DOHH2 (cell line): ENCODE data around the gene CIBAR2.
"Not testable (repeated sequence)": the region's sequence is repeated elsewhere in the genome, so short reads cannot be mapped to it uniquely, and the experiment has no call there.

ENCODE experiments used
- H3F3A ChIP-seq: fragments of 200-600 bp; sonication (generic), shearing (Covaris generic); 2 replicates; pipeline ENCODE4 v1.6.0; 2016; ENCODE audit warnings: antibody characterized with exemption, mild to moderate bottlenecking; ENCODE audit not compliant: control insufficient read depth, insufficient read depth
- H3K27ac ChIP-seq: fragments of 200-600 bp; sonication (generic); 2 replicates; pipeline ENCODE4 v1.5.1; 2014; ENCODE audit warnings: low read depth, mild to moderate bottlenecking, low read length, moderate library complexity
- H3K27me3 ChIP-seq: fragments of 200-600 bp; sonication (generic); 2 replicates; pipeline ENCODE4 v1.6.1; 2014; ENCODE audit warnings: mild to moderate bottlenecking, low read length, mixed read lengths; ENCODE audit not compliant: control insufficient read depth
- H3K36me3 ChIP-seq: fragments of 200-600 bp; sonication (generic); 2 replicates; pipeline ENCODE4 v1.6.1; 2014; ENCODE audit warnings: mild to moderate bottlenecking, low read length, moderate library complexity, mixed read lengths; ENCODE audit not compliant: control insufficient read depth
- H3K4me1 ChIP-seq: fragments of 200-600 bp; sonication (generic); 2 replicates; pipeline ENCODE4 v1.6.1; 2014; ENCODE audit warnings: mild to moderate bottlenecking, low read length, mixed read lengths; ENCODE audit not compliant: control insufficient read depth
- H3K4me2 ChIP-seq: fragments of 200-600 bp; sonication (generic); 2 replicates; pipeline ENCODE4 v1.6.0; 2014; ENCODE audit warnings: mild to moderate bottlenecking, low read length, moderate library complexity
- H3K4me3 ChIP-seq: fragments of 200-600 bp; sonication (generic); 2 replicates; pipeline ENCODE4 v1.5.1; 2014; ENCODE audit warnings: mild to moderate bottlenecking, low read length, mixed read lengths
- H3K79me2 ChIP-seq: fragments of 200-600 bp; sonication (generic); 2 replicates; pipeline ENCODE4 v1.6.1; 2014; ENCODE audit warnings: mild to moderate bottlenecking, low read length, mixed read lengths; ENCODE audit not compliant: control insufficient read depth
- H3K9me2 ChIP-seq: fragments of 200-600 bp; sonication (generic); replicated peaks from 2 replicates; pipeline ENCODE4 v1.6.1; 2014; ENCODE audit warnings: mild to moderate bottlenecking, low read length, mixed read lengths; ENCODE audit not compliant: control insufficient read depth
- H3K9me3 ChIP-seq: fragments of 200-600 bp; sonication (generic); 2 replicates; pipeline ENCODE4 v1.6.1; 2014; ENCODE audit warnings: antibody characterized with exemption, low read length, mixed read lengths; ENCODE audit not compliant: control insufficient read depth, insufficient read depth
- H4K20me1 ChIP-seq: fragments of 200-600 bp; sonication (generic); 2 replicates; pipeline ENCODE4 v1.6.0; 2014; ENCODE audit warnings: low read depth, mild to moderate bottlenecking, antibody characterized with exemption, low read length, moderate library complexity; ENCODE audit not compliant: control insufficient read depth, insufficient read depth
- EZH2phosphoT487 ChIP-seq: fragments of 200-600 bp; sonication (generic); IDR thresholded peaks from 2 replicates; pipeline ENCODE4 v1.6.1; 2017; ENCODE audit warnings: borderline replicate concordance, mild to moderate bottlenecking, antibody characterized with exemption, low read length, moderate library complexity, mixed read lengths
- TF ChIP-seq, protein P1 (sequence below): fragments of 200-600 bp; sonication (generic); IDR thresholded peaks from one replicate; pipeline ENCODE4 v1.5.1; 2014; ENCODE audit warnings: antibody characterized with exemption, mild to moderate bottlenecking, low read depth, low read length; ENCODE audit not compliant: poor library complexity, severe bottlenecking

Gene CIBAR2

DNA sequence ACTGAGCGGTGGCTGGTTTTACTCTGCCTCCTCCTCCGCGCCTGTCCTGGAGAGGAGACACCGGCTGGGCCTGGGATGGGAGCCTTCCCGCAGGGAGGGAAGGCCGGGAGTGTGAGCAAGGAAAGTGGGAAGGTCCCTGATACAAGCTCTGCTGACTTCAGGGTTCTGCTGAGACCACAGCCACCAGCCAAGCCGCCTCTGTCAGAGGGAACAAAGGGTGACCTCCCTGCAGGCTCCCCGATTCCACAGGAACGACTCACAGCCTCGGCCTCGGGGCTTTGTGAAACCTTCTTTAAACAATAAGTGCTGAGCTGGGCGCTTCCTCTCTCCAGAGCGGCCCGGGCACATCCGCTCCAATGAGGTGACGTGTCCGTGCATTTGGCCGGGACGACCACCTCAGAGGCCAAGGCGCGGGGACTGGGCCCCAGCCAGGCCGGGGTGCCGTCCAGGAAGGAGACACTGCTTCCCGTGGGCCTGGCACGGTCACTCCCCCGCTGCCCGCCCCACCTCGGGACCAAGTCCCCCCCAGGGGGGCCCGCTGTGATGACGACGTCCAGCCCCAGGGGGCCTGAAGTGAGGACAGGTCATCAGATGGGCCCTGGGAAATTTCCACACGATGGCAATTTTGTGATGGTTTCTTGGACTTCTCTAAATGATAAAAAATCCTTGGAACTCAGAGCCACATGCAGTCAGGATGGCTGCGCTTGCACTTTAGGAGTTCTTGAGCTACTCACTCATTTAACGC lies 11.8 kb upstream of the CIBAR2 start:
- Histone ChIP-seq H3K36me3 (no peaks in the 10 kb centered on the region), H3K4me2 (no peak overlapping the region), H3K79me2 (no peaks in the 10 kb centered on the region), H3K27me3 (no peaks in the 10 kb centered on the region), H3K9me3 (no peaks in the 10 kb centered on the region), H3F3A (no peaks in the 10 kb centered on the region), H3K9me2 (no peaks in the 10 kb centered on the region), H4K20me1 (no peaks in the 10 kb centered on the region), H3K4me1 (no peaks in the 10 kb centered on the region), H3K27ac (no peak overlapping the region), H3K4me3 (no peak overlapping the region)
- TF ChIP-seq EZH2phosphoT487, result no peak
- TF ChIP-seq, protein P1, sequence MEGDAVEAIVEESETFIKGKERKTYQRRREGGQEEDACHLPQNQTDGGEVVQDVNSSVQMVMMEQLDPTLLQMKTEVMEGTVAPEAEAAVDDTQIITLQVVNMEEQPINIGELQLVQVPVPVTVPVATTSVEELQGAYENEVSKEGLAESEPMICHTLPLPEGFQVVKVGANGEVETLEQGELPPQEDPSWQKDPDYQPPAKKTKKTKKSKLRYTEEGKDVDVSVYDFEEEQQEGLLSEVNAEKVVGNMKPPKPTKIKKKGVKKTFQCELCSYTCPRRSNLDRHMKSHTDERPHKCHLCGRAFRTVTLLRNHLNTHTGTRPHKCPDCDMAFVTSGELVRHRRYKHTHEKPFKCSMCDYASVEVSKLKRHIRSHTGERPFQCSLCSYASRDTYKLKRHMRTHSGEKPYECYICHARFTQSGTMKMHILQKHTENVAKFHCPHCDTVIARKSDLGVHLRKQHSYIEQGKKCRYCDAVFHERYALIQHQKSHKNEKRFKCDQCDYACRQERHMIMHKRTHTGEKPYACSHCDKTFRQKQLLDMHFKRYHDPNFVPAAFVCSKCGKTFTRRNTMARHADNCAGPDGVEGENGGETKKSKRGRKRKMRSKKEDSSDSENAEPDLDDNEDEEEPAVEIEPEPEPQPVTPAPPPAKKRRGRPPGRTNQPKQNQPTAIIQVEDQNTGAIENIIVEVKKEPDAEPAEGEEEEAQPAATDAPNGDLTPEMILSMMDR, result no peak

DNA sequence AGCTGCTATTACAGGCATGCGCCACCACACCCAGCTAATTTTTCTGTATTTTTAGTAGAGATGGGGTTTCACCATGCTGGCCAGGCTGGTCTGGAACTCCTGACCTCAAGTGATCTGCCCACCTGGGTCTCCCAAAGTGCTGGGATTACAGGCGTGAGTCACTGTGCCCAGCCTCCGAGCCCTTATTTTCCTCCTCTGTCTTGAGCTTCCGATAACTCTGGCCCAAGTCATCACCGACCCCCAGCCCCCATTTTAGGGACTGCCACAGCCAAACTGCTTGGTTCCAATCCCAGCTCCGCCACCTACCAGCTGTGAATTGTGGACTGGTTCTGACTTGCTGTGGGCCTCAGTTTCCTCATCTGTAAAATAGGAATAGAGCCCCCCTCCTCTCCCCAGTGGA lies 11.2 kb upstream of the CIBAR2 start:
- not testable (repeated sequence) for H3K27me3 ChIP-seq, H3K4me2 ChIP-seq, H3K79me2 ChIP-seq, H3K27ac ChIP-seq, H3K9me3 ChIP-seq, H3K4me1 ChIP-seq, H3K36me3 ChIP-seq, H3K4me3 ChIP-seq, H3K9me2 ChIP-seq, H3F3A ChIP-seq, H4K20me1 ChIP-seq

DNA sequence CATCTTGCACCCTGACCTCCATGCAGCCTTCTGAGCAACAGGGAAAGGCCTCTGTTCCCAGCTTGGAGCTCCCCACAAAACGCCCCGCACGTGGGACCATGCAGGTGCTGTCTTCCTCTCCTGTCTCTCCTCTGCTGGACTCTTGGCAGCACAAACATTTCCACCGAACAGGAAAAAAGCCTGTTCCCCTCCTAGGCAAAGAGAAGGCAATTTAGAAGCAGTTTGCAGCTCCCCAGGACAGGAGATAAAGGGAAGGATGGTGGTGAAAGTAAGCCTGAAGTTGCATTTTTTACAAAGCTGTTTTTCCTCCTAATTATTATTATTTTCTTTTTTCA lies 7.7 kb upstream of the CIBAR2 start:
- H3K79me2 ChIP-seq, result no peaks in the 10 kb centered on the region
- TF ChIP-seq, protein P1, result no peak
- TF ChIP-seq EZH2phosphoT487, result no peak
- no peaks in the 10 kb centered on the region for H3F3A ChIP-seq
- H4K20me1 ChIP-seq, result no peaks in the 10 kb centered on the region
- H3K36me3 ChIP-seq, result no peaks in the 10 kb centered on the region
- no peak overlapping the region for H3K4me3 ChIP-seq
- H3K4me1 ChIP-seq, result peaks cover 3% of the 10 kb centered on the region
- H3K27me3 ChIP-seq, result no peaks in the 10 kb centered on the region
- no peaks in the 10 kb centered on the region for H3K9me3 ChIP-seq
- no peaks in the 10 kb centered on the region for H3K9me2 ChIP-seq
- H3K4me2 ChIP-seq, result no peak overlapping the region
- H3K27ac ChIP-seq, result no peak overlapping the region

DNA sequence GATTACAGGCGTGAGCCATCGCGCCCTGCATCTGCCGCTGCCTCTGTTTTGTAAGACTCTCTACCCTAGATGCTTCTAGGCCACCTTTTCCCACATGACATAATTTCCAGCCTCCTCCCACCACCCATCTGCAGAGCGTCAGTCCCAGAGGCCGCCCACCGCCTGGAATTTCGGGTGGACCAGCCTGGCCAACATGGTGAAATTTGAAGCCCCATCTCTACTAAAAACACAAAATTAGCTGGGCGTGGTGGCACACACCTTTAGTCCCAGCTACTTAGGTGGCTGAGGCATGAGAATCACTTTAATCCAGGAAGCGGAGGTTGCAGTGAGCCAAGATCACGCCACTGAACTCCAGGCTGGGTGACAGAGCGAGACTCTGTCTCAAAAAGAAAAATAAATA lies 5.1 kb upstream of the CIBAR2 start:
- Histone ChIP-seq H3K4me1 (peaks cover 4% of the 10 kb centered on the region), H3K4me3 (no peak overlapping the region), H3K27me3 (no peaks in the 10 kb centered on the region), H3K79me2 (no peaks in the 10 kb centered on the region), H4K20me1 (no peaks in the 10 kb centered on the region), H3K4me2 (no peak overlapping the region), H3K36me3 (no peaks in the 10 kb centered on the region), H3K9me2 (no peaks in the 10 kb centered on the region), H3K9me3 (no peaks in the 10 kb centered on the region), H3K27ac (no peak overlapping the region), H3F3A (no peaks in the 10 kb centered on the region)
- TF ChIP-seq EZH2phosphoT487, result no peak
- TF ChIP-seq, protein P1, result no peak
